GM19025 (cell line): ENCODE results near the gene MPI.
"Not testable (repeated sequence)": the region's sequence is repeated elsewhere in the genome, so short reads cannot be mapped to it uniquely, and the experiment has no call there.

Experiments
- ATAC-seq: cut with Tn5 transposase; IDR thresholded peaks from one replicate; pipeline ENCODE4 v1.9.1; 2021; ENCODE audit warnings: mild to moderate bottlenecking, low read depth, moderate library complexity; ENCODE audit not compliant: unreplicated experiment

The MPI gene

DNA sequence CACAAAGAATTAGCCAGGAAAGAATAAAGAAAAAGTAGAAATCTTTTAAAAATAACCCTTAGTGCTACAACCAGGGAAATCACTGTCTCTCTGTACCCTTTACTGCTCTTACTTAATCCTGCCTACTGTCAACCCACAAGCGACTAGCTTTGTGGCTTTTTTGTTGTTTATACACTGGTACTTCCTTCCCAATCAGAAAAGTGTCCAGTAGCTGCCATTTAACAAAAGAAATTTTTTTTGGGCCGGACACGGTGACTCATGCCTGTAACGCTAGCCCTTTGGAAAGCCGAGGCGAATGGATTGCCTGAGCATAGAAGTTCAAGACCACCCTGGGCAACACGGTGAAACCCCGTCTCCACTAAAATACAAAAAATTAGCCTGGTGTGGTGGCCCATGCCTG lies 30.6 kb downstream of the MPI start:
- no peak for ATAC-seq

DNA sequence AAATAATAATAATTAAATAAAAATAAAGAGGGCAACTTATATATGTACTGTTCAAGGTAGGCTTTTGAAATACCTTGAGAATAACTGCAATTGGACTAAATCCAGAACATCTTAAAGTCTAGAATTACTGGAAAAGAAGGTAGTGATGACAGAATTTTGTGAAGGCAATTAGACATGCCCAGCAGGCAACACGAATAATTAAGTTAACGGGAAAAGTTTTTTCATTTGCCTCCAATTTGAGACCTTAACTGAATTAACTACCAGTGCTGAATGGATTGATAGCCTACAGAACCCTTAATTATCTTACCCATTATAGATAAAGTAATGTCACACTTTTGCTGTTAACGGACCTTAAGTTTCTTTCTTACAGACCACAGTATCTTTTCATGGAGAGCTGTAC lies 34.7 kb downstream of the MPI start:
- ATAC-seq = no peak

DNA sequence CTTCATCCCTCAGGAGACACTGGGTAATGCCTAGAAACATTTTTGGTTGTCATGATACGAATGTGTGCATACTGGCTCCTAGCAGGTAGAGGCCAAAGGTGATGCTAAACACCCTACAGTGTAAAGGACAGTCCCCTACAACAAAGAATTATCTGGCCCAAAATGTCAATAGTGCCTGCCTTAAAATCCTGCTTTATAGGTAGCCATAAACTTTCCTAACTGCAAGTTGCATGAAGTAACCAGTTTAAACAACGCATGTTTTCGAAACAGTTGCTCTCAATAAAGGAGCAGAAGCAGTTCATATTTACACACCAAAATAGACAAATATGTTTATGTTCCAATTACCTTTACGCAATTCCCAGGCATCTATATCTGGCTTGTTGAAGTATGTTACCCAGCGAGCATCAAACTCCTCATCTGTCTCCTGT lies 38.9 kb downstream of the MPI start:
- no peak for ATAC-seq

DNA sequence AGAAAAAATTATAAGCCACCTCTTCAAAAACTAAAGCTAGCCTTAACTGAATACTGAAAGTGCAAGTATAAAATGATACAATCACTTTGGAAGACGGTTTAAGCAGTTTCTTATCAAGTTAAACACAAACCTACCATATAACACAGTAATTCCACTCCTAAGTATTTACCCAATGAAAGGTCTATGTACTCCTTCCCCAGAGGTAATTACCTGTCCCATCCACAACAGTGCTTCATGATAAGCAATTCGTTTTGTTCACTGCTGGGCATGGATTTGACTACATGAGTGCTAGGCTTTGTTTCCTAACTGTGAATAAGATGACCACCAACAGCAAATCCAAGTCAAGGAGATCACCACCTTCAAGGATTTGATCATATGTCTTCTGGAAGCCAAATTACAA lies 43.7 kb downstream of the MPI start:
- ATAC-seq = no peak

DNA sequence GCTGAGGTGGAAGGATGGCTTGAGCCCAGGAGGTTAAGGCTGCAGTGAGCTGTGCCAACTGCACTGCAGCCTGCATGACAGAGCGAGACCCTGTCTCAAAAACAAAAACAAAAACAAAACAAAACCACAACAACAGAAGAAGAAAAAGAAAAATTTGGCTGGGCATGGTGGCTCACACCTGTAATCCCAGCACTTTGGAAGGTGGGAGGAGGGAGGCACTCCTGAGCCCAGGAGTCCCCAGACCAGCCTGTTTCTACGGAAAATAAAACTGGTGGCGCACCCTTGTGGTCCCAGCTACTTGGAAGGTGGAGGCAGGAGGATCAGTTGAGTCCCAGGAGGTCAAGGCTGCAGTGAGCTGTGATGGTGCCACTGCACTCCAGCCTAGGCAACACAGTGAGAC lies 45.4 kb downstream of the MPI start:
- not testable (repeated sequence) for ATAC-seq

DNA sequence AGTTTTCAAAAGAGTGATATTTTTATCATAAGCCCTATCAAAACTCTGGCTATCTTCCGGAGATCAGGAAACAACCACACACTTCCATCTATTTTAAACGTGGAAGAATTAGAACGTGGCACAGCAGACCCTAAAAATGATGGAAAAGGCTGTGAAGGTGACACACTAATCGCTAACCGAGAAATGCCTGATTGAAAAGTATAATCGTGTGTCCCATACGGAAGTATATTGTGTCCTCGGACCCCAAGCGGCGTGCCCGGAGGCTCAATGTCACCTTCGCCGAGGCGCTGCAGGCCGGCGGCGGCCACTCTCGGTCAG lies 47.4 kb downstream of the MPI start:
- ATAC-seq = no peak

DNA sequence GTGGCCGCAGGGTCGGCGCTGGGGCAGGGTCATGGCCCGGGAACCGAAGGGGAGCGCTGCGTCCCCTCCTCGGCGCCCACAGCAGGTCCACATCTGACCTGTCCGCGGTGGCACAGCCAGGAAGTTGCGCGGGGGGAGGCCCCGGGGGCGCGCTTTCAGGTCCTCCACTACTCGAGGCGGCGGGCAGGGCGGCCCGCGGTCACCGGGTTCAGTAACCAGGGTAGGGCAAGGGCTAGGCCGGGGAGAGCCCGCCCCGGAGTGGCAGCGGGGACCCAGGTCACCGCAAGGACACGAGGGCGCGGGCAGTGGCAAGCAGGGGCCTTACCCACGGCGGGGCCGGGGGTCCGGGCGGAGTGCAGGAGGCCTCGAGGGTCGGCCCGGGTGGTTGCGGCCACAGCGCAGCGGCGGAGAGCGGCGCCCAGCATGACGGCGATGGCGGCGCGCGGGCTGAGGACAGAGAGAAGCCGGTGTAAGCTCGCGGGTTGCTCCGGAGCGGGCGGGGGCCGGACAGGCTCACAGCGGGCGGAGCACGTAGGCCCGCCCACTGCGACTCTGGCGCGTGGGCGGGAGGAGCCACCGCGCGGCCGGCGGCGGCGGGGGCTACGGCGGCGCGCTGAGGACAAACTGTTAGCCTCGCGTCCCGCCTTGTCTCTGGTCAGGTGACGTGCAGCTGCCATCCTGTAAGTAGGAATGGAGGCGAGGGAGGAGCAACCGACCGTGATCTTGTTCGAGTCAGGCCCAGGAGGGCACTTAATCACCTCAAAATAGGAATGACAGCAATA lies 47.9 kb downstream of the MPI start, which contains the start of gene COX5A:
COX5A (minus strand) TSS at position 484 of the 782 bp plus-strand sequence; CDS start at position 425, 59 bp downstream.
- peak; percentile 91 for ATAC-seq

DNA sequence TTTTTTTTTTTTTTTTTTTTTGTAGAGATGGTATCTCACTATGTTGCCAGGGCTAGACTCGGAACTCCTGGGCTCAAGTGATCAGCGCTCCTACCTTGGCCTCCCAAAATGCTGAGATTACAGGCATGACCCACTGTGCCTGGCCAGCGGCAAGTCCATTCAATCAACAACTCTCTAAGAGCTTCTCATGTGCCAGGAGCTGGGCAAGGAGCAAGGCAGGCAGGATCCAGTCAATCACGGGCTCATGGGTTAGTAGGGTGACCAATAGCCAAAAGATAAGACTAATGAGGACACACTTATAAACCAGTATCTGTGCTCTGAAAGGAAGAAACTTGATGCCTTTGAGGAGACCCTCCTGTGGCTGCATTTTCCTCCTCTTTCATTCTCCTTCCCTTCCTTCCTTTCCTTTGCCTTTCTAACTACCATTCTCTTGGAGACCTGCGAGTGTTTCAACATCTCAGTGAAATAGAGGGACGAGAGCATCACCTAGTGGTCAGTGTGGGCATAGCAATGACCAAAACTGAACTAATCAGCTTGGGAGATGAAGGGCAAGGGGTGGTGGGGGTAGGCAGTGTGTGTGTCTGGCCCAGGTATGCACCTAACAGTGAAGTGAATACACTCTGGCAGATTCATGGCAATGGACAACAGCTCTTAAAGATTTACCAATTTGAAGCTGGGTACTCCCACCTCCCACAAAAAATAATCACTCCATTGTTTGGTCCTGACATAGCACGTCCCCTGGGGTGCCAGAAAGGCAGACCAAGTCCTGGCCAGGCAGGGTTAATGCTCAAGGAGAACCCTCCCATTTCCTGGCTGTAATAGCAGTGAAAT lies 60.5 kb downstream of the MPI start:
- no peak for ATAC-seq

DNA sequence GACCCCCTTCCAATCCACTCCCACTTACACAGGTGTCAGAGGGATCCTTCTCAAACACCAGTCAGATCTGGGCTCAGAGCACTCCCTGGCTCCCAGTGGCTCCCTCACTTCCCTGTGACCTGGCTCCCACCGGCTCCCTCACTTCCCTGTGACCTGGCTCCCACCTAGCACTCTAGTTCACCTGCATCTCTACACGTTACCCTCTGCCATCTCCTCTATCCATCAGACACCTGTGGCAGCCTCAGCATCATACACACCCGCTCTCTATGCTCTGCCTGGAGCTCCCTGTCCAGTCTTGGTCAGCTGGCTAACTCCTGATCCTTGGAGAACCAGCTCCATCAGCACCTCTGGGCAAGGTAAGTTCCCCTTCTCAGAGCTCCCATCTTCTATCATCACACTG lies 61.2 kb downstream of the MPI start:
- ATAC-seq = no peak
